ENCODE results near the gene INTS12.

DNA sequence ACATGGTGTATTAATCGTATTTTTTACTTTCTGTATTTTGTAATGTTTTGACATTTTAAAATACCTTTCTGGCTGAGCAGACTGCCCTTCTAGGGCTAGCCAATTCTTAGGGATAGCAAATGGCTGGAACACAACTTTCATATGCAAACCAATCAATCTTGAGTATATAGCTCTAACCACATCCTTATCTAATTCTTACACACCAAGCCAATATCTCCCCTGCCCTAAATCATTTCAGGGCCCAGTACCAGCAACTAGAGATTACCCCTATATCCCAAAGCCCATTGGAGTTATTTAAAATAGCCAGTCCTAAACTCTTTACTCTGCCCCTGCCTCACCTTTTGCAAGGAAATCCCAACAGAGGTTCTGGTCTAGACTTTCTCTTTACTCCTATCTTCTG, 58.3 kb downstream of the INTS12 start:
- TF ChIP-seq POLR2AphosphoS5 (IDR thresholded peaks at IDR 0.05; ENCODE audit: low read depth, low read length), result no peak
- TF ChIP-seq, protein P1, sequence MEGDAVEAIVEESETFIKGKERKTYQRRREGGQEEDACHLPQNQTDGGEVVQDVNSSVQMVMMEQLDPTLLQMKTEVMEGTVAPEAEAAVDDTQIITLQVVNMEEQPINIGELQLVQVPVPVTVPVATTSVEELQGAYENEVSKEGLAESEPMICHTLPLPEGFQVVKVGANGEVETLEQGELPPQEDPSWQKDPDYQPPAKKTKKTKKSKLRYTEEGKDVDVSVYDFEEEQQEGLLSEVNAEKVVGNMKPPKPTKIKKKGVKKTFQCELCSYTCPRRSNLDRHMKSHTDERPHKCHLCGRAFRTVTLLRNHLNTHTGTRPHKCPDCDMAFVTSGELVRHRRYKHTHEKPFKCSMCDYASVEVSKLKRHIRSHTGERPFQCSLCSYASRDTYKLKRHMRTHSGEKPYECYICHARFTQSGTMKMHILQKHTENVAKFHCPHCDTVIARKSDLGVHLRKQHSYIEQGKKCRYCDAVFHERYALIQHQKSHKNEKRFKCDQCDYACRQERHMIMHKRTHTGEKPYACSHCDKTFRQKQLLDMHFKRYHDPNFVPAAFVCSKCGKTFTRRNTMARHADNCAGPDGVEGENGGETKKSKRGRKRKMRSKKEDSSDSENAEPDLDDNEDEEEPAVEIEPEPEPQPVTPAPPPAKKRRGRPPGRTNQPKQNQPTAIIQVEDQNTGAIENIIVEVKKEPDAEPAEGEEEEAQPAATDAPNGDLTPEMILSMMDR (IDR thresholded peaks at IDR 0.05), result no peak
- TF ChIP-seq, protein P2, sequence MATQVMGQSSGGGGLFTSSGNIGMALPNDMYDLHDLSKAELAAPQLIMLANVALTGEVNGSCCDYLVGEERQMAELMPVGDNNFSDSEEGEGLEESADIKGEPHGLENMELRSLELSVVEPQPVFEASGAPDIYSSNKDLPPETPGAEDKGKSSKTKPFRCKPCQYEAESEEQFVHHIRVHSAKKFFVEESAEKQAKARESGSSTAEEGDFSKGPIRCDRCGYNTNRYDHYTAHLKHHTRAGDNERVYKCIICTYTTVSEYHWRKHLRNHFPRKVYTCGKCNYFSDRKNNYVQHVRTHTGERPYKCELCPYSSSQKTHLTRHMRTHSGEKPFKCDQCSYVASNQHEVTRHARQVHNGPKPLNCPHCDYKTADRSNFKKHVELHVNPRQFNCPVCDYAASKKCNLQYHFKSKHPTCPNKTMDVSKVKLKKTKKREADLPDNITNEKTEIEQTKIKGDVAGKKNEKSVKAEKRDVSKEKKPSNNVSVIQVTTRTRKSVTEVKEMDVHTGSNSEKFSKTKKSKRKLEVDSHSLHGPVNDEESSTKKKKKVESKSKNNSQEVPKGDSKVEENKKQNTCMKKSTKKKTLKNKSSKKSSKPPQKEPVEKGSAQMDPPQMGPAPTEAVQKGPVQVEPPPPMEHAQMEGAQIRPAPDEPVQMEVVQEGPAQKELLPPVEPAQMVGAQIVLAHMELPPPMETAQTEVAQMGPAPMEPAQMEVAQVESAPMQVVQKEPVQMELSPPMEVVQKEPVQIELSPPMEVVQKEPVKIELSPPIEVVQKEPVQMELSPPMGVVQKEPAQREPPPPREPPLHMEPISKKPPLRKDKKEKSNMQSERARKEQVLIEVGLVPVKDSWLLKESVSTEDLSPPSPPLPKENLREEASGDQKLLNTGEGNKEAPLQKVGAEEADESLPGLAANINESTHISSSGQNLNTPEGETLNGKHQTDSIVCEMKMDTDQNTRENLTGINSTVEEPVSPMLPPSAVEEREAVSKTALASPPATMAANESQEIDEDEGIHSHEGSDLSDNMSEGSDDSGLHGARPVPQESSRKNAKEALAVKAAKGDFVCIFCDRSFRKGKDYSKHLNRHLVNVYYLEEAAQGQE (IDR thresholded peaks at IDR 0.05; ENCODE audit: insufficient read depth in 1 of 2, low read depth in 2 of 2, low read length in 1 of 2), result no peak
- TF ChIP-seq SIN3A (IDR thresholded peaks at IDR 0.05; ENCODE audit: borderline replicate concordance, insufficient read depth, low read depth, low read length), result no peak

Measured in Panc1 (cell line).